ENCODE results near the gene DCAF15. TPM values are rescaled to one million over a fixed set of nuclear protein-coding genes. Genes with fewer than 3 reads are reported as not detected.

Gene DCAF15
- total RNA-seq, 2 donors from 2014 or later: 17.1 to 19.2 TPM

DNA sequence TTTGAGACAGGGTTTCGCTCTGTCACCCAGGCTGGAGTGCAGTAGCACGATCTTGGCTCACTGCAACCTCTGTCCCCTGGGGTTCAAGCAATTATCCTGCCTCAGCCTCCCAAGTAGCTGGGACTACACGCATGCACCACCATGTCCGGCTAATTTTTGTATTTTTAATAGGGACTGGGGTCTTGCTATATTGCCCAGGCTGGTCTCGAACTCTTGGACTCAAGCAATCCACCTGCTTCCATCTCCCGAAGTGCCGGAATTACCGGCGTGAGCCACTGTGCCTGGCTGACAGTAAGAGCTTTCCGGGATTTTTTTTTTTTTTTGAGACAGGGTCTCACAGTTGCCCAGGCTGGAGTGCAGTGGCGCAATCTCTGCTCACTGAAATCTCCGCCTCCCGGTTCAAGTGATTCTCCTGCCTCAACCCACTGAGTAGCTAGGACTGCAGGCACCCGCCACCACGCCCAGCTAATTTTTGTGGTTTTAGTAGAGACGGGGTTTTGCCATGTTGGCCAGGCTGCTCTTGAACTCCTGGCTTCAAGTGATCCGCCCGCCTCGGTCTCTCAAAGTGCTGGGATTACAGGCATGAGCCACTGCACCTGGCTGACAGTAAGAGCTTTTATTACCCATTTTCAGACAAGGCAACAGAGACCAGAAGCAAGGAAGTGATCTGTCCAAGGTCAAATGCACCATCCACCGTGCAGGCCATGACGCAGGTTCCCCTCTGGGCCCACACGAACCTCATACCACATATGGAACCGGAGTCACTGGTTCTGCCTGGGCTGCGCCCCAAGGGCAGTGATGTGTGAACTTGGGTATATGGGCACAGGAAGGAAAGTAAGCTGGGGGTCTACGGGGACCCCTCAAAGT is 32.8 kb downstream of the DCAF15 start:
- intact Hi-C loops (cut with DNase I): no loop called here
- ATAC-seq (no peak), DNase-seq (no peak)

DNA sequence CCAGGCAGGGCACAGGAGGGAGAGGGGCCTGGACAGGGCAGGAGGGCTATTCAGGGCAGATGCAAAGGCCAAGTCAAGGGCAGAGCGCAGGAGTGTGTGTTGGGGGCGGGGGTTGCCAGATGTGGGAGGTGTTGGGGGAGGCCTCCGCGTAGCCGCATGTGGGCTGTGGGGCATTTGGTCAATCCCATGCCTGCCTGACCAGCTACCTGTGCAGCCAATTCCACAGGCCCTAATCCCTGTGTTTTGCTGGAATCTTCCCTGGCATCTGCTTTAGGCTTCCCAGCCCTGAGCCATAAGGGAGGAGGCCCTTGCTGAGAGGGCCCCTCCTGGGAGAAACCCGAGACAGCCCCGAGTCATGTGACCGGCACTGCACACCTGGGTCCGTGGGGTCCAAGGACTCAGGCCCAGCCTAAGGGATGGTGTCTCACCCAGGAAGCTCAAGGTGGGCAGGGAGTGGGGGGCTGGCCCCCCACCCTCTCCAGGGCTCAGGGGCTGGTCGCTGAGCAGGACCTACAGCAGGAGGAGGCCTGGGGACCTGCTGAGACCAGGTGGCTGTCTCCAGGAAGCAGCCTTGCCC is 33.5 kb downstream of the DCAF15 start:
- DNase-seq (no peak), ATAC-seq (peak in 1 of 2 donors; percentile 1)
- intact Hi-C loops (cut with DNase I): no loop called here

- intact Hi-C loops (cut with DNase I): no loop called here
- peak; percentile 93 for DNase-seq
Observed at GRCh38 chr19:13986348-13986904, 34.1 kb downstream of the DCAF15 start.

GRCh38 chr19:13987101-13987890 is 35.0 kb downstream of the DCAF15 start:
- ATAC-seq: peak; percentile 41 to 54
- DNase-seq: peak; percentile 53
- intact Hi-C loops (cut with DNase I): no loop called here

More at GRCh38 chr19:13986348-13986904, 34.1 kb downstream of the DCAF15 start:
- peak; percentile 76 to 80 for ATAC-seq

DNA sequence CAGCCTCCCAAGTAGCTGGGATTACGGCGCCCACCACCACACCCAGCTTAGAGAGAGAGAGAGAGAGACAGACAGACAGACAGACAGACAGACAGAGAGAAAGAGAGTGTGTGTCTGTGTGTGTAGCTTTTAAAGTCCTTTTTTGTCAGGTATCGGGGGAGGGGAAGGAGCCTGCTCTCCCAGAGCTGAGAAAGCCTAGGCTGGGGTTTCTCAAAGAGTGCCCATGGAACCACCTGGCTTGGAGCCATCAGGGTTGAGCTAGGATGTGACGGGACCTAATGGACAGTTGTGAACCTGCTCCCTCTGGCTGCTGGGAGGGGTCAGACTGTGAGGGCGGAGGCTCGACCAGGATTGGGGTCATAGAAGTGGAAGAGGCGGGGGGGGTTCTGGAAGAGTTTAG is 37.2 kb downstream of the DCAF15 start:
- no peak for ATAC-seq
- intact Hi-C loops (cut with DNase I): no loop called here

GRCh38 chr19:13990085-13990484 is 37.8 kb downstream of the DCAF15 start:
- intact Hi-C loops (cut with DNase I): no loop called here
- no peak for ATAC-seq
- no peak for DNase-seq

More for the DNA sequence above, 37.2 kb downstream of the DCAF15 start:
- no peak for DNase-seq

GRCh38 chr19:13992025-13992424 is 39.7 kb downstream of the DCAF15 start:
- no peak for ATAC-seq
- no peak for DNase-seq
- intact Hi-C loops (cut with DNase I): no loop called here

DNA sequence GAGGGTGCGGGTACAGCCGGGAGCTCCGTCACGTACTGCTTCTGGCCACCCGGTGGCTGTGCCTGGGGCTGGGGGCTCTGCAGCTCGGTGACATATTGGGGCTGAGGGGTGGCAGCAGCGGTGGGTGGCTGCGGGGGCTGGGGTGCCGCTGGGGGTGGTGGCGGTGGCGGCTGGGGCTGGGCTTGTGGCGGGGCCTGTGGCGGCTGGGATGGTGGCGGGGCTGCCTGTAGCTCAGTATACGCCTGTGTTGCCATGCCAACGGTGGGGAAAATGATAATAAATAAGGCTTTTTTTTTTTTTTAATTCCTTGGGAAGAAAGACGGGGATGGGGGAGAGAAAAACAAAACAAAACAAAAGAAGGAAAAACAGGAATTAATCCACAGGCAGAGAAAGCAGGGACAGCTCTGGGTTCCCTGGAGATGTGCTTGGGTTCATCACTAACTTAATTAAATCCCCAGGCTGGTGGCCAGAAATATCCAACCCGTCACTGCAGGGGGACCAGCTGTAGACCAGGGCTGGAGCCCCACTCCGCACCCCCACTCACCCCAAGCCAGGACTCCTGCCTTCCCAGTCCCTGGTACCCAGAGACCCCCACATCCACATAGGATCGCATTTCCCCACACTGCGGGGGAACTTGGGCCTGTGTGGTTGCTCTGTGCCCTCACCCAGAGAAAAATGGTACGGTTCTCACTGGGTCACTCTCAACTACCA is 41.4 kb downstream of the DCAF15 start:
- intact Hi-C loops (cut with DNase I): no loop called here
- DNase-seq (no peak), ATAC-seq (no peak)

- ATAC-seq (peak; percentile 74 to 91), DNase-seq (no peak)
- intact Hi-C loops (cut with DNase I): no loop called here
Observed at GRCh38 chr19:13995017-13995728, 42.9 kb downstream of the DCAF15 start.

- intact Hi-C loops (cut with DNase I): no loop called here
- no peak for ATAC-seq
Observed at GRCh38 chr19:13995878-13996765, 43.8 kb downstream of the DCAF15 start.

GRCh38 chr19:13996928-13997630 is 44.8 kb downstream of the DCAF15 start:
- ATAC-seq (no peak), DNase-seq (no peak)
- intact Hi-C loops (cut with DNase I): no loop called here

More at GRCh38 chr19:13995878-13996765, 43.8 kb downstream of the DCAF15 start:
- no peak for DNase-seq

DNA sequence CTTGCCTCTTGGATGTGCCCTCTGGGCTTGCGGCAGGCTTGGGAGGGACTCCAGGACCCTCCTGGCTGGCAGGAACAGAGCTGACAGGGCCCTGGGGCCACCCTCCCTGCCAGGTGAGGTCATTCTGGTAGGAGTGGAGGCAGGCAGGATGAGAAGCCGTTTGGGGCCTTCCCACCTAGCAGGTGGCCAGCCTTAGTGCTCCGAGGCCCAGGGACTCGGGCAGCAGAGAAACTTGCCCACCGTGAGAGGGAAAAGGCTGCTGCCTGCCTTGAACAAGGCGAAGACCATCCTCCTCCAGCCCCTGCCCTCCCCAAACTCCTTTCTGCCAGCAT is 45.3 kb downstream of the DCAF15 start:
- ATAC-seq (no peak), DNase-seq (no peak)
- intact Hi-C loops (cut with DNase I): no loop called here

- DNase-seq (no peak), ATAC-seq (no peak)
- intact Hi-C loops (cut with DNase I): no loop called here
Observed at GRCh38 chr19:13998426-13998825, 46.1 kb downstream of the DCAF15 start.

GRCh38 chr19:13999085-13999484 is 46.8 kb downstream of the DCAF15 start:
- ATAC-seq (no peak), DNase-seq (no peak)
- intact Hi-C loops (cut with DNase I): no loop called here

GRCh38 chr19:14000691-14001375 is 48.5 kb downstream of the DCAF15 start:
- ATAC-seq: no peak
- DNase-seq: no peak
- intact Hi-C loops (cut with DNase I): no loop called here

- intact Hi-C loops (cut with DNase I): no loop called here
- DNase-seq (no peak), ATAC-seq (no peak)
Observed at GRCh38 chr19:14002571-14003250, 50.4 kb downstream of the DCAF15 start.
